ENCODE measurements around the gene XRCC1. TPM values are rescaled to one million over a fixed set of nuclear protein-coding genes. Genes with fewer than 3 reads are reported as not detected.

Gene XRCC1
- total RNA-seq, 1 experiment from 2014 or later = 45.1 TPM

DNA sequence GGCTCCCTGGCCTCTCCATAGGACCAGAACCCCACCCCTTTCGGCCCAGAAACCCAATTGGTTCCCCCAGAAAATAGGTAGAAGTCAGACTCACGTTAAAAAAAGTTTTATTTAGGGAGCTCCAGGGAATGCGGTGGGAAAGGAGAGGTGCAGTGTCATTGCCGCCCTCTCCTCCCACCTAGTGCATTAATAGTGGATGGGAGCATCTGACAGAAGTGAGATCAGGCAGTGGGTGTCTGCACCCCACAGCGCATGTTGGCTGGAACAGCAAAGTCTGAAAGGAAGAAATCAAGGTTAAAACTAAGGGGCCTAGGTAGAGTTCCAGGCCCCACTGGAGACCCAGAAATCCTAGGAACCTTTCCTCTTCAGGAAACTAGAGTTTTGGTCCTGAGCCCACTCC lies 68.7 kb downstream of the XRCC1 start:
- peaks cover 14% of the 10 kb centered on the region for H3K79me2 ChIP-seq (ENCODE audit: low read depth)
- H4K20me1 ChIP-seq (ENCODE audit: insufficient read depth) = no peaks in the 10 kb centered on the region
- no peaks in the 10 kb centered on the region for H3K27me3 ChIP-seq (ENCODE audit: insufficient read depth, low read depth)
- POLR2A ChIA-PET (ENCODE audit: unreplicated experiment) = no interaction called here
- DNase-seq = no peak
- H3K36me3 ChIP-seq (ENCODE audit: low read depth) = peaks cover 8% of the 10 kb centered on the region; the same call in 1 of the 2 replicates
- CTCF ChIA-PET = no interaction called here
- no peak overlapping the region for H3K4me3 ChIP-seq
- H3K4me1 ChIP-seq (replicated peaks; ENCODE audit: insufficient read depth) = peaks cover 11% of the 10 kb centered on the region
- no peak overlapping the region for H3K4me2 ChIP-seq
- BruUV-seq (replicated peaks) = no TSS peak
- no peak overlapping the region for H2AFZ ChIP-seq
- intact Hi-C loops (cut with micrococcal nuclease; ENCODE audit: unreplicated experiment) = no loop called here
- H3K9me3 ChIP-seq (ENCODE audit: insufficient read depth, low read depth) = no peaks in the 10 kb centered on the region
- TF ChIP-seq EZH2 (IDR thresholded peaks at IDR 0.05; ENCODE audit: low read depth) = no peak
- TF ChIP-seq, protein P1, sequence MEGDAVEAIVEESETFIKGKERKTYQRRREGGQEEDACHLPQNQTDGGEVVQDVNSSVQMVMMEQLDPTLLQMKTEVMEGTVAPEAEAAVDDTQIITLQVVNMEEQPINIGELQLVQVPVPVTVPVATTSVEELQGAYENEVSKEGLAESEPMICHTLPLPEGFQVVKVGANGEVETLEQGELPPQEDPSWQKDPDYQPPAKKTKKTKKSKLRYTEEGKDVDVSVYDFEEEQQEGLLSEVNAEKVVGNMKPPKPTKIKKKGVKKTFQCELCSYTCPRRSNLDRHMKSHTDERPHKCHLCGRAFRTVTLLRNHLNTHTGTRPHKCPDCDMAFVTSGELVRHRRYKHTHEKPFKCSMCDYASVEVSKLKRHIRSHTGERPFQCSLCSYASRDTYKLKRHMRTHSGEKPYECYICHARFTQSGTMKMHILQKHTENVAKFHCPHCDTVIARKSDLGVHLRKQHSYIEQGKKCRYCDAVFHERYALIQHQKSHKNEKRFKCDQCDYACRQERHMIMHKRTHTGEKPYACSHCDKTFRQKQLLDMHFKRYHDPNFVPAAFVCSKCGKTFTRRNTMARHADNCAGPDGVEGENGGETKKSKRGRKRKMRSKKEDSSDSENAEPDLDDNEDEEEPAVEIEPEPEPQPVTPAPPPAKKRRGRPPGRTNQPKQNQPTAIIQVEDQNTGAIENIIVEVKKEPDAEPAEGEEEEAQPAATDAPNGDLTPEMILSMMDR (conservative IDR thresholded peaks at IDR 0.05) = no peak
- no peak overlapping the region for H3K27ac ChIP-seq
- peaks cover 33% of the 10 kb centered on the region; the same call in 1 of the 2 replicates for H3F3A ChIP-seq (ENCODE audit: insufficient read depth, low read depth)
- no peaks in the 10 kb centered on the region for H3K9me2 ChIP-seq (ENCODE audit: insufficient read depth)

DNA sequence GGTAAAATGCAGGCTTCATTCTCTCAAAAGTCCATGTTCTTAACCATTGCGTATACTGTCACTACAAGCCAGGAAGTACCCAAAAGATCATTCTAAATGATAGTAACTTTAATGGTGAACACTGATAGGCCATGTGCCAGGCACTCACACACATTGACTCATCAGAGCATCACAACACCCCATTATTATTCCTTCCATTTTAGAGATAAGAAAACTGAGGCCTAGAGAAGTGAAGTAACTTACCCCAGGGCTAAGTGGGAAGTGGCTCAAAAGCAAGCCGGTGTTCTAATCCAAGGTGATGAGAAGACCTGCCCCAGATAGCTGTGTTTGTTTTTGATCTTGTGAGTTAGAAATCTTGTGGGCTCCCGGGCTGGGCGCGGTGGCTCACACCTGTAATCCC lies 69.4 kb downstream of the XRCC1 start:
- CTCF ChIA-PET = no interaction called here
- Histone ChIP-seq H3K27ac (peak overlapping the region; percentile 63), H3K4me3 (no peak overlapping the region), H3K27me3 (ENCODE audit: insufficient read depth, low read depth) (no peaks in the 10 kb centered on the region), H3K4me2 (no peak overlapping the region), H3K79me2 (ENCODE audit: low read depth) (peaks cover 14% of the 10 kb centered on the region), H3K36me3 (ENCODE audit: low read depth) (peaks cover 1% of the 10 kb centered on the region; the same call in 1 of the 2 replicates), H3K9me2 (ENCODE audit: insufficient read depth) (no peaks in the 10 kb centered on the region), H3K9me3 (ENCODE audit: insufficient read depth, low read depth) (no peaks in the 10 kb centered on the region), H3F3A (ENCODE audit: insufficient read depth, low read depth) (peaks cover 28% of the 10 kb centered on the region; the same call in 1 of the 2 replicates), H3K4me1 (replicated peaks; ENCODE audit: insufficient read depth) (peaks cover 11% of the 10 kb centered on the region), H4K20me1 (ENCODE audit: insufficient read depth) (no peaks in the 10 kb centered on the region), H2AFZ (no peak overlapping the region)
- DNase-seq = no peak
- no TSS peak for BruUV-seq (replicated peaks)
- intact Hi-C loops (cut with micrococcal nuclease; ENCODE audit: unreplicated experiment) = no loop called here
- POLR2A ChIA-PET (ENCODE audit: unreplicated experiment) = interaction anchor here (0.6 kb wide), 2 partner anchors 29 to 200 kb away, joined by 8 to 9 read pairs; no protein-coding TSS in a partner anchor
- TF ChIP-seq, protein P1 (conservative IDR thresholded peaks at IDR 0.05) = no peak
- TF ChIP-seq EZH2 (IDR thresholded peaks at IDR 0.05; ENCODE audit: low read depth) = no peak

DNA sequence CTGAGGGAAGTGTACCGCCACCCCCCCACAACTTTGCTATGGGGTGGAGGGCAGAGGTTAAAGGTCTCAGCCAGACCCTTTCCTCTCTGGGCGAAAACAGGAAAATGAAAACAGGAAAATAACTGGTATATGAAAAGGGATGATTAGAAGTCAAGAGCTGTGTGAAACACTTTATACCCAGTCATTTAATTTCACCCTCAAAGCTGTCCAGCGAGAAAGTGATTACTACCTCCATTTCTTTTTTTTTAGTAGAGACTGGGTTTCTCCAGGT lies 70.2 kb downstream of the XRCC1 start:
- H3K4me3 ChIP-seq = peak overlapping the region; percentile 74
- no peak for DNase-seq
- peak overlapping the region; percentile 91 for H3K4me2 ChIP-seq
- H3K9me2 ChIP-seq (ENCODE audit: insufficient read depth) = no peaks in the 10 kb centered on the region
- H3F3A ChIP-seq (ENCODE audit: insufficient read depth, low read depth) = peaks cover 20% of the 10 kb centered on the region; the same call in 1 of the 2 replicates
- CTCF ChIA-PET = interaction anchor here (2.1 kb wide), 1 partner anchor 14 kb away, joined by 4 read pairs; no protein-coding TSS in a partner anchor
- no peaks in the 10 kb centered on the region for H4K20me1 ChIP-seq (ENCODE audit: insufficient read depth)
- H3K9me3 ChIP-seq (ENCODE audit: insufficient read depth, low read depth) = no peaks in the 10 kb centered on the region
- no peak for TF ChIP-seq EZH2 (IDR thresholded peaks at IDR 0.05; ENCODE audit: low read depth)
- TF ChIP-seq, protein P1 (conservative IDR thresholded peaks at IDR 0.05) = no peak
- peak overlapping the region; percentile 63 for H3K27ac ChIP-seq
- no TSS peak for BruUV-seq (replicated peaks)
- H3K4me1 ChIP-seq (replicated peaks; ENCODE audit: insufficient read depth) = peaks cover 11% of the 10 kb centered on the region
- intact Hi-C loops (cut with micrococcal nuclease; ENCODE audit: unreplicated experiment) = no loop called here
- H3K36me3 ChIP-seq (ENCODE audit: low read depth) = no peaks in the 10 kb centered on the region; the same call in 1 of the 2 replicates
- peak overlapping the region; percentile 90 for H2AFZ ChIP-seq
- H3K79me2 ChIP-seq (ENCODE audit: low read depth) = peaks cover 14% of the 10 kb centered on the region
- no peaks in the 10 kb centered on the region for H3K27me3 ChIP-seq (ENCODE audit: insufficient read depth, low read depth)
- POLR2A ChIA-PET (ENCODE audit: unreplicated experiment) = interaction anchor here (0.6 kb wide), 2 partner anchors 13 to 42 kb away, joined by 7 to 10 read pairs; no protein-coding TSS in a partner anchor
